ENCODE measurements around the gene SH2D4B.

GRCh38 chr10:80529604-80530003 is 8.1 kb upstream of the SH2D4B start:
- no peak for TF ChIP-seq EZH2 (IDR thresholded peaks at IDR 0.05; ENCODE audit: low read depth)
- TF ChIP-seq CTCF (conservative IDR thresholded peaks at IDR 0.05), result no peak

Data from PC-9 (cell line).